ENCODE measurements around the gene CCDC81. TPM values are rescaled to one million over a fixed set of nuclear protein-coding genes. Genes with fewer than 3 reads are reported as not detected.

CCDC81 gene
- total and polyA plus RNA-seq, 2 of the 4 experiments (the other 2 are of a cell fraction), result 3.1 to 6.5 TPM

DNA sequence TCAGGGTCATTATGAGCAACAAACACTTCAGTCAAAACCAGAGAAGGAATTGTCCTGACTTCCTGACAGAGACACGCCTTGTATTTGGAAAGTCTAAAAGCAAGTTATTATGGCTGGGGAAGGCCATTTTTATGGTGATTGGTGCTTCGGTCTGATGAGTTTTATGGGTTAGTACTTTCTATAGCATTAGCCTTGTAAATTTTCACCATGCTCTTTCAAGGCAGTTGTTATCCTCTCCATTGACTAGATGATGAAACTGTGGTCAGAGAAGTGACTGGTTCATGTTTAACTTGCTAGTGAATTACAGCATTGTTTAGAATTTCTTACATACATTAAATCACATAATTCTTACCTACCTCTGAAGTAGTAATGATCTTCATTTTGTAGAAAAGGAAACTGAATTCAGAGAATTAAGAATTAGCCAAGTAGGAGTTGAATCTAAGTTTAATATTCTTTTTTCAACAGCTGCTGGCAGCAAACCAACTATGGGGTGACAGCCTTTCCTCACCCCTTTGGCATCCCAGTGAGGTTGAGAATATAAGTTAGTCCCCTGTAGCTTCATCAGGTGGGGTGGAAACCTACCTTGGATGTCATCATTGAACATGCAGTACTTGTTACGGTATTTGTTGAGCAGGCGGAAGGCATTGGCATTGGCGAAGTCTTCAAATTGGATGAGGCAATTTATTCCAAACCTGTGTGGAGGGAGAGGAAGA lies 90.0 kb downstream of the CCDC81 start:
- intact Hi-C loops (cut with micrococcal nuclease) (loop anchor here (5.0 kb wide), 1 partner anchor 53 kb away; no protein-coding TSS in a partner anchor), dilution Hi-C loops (cut with HindIII; ENCODE audit: low sequenced_read_pairs, unreplicated experiment) (no loop called here), in situ Hi-C loops (cut with MboI; ENCODE audit: low sequenced_read_pairs) (no loop called here)
- Histone ChIP-seq H2BK20ac (ENCODE audit: low read depth, low read length) (peak overlapping the region; percentile 45), H2BK5ac (ENCODE audit: low read depth, low read length, poor library complexity, severe bottlenecking) (no peak overlapping the region), H3K14ac (replicated peaks; ENCODE audit: low read depth, low read length) (no peak overlapping the region; the same call in 1 of the 2 replicates), H3K4ac (ENCODE audit: low read depth, low read length) (no peak overlapping the region), H3K56ac (ENCODE audit: extremely low read depth, insufficient read depth, low read length) (no peak overlapping the region), H3K79me1 (ENCODE audit: low read depth in 1 of 2, low read length in 2 of 2) (peaks cover 0 to 2% of the 10 kb centered on the region in 2 experiments; a peak in 1 of 4 replicates), H2AK9ac (replicated peaks; ENCODE audit: low read depth, low read length, poor library complexity) (no peak overlapping the region), H3K4me2 (ENCODE audit: low read depth, low read length) (no peak overlapping the region), H3K9me1 (ENCODE audit: insufficient read depth, low read length) (peaks cover 12% of the 10 kb centered on the region), H4K91ac (ENCODE audit: insufficient read depth, low read depth, low read length) (no peak overlapping the region), H3K23ac (ENCODE audit: low read depth, low read length) (0 out of 2 replicates have a peak overlapping the region, but pooled peaks have one; percentile 26), H3K27me3 (ENCODE audit: control insufficient read depth, insufficient read depth, low read length) (no peaks in the 10 kb centered on the region), H4K8ac (ENCODE audit: low read depth in 2 of 2, low read length in 2 of 2) (no peak overlapping the region), H3K18ac (ENCODE audit: low read depth, low read length) (no peak overlapping the region), H3K27ac (ENCODE audit: insufficient read depth, low read length) (no peak overlapping the region), H3K36me3 (ENCODE audit: control insufficient read depth, insufficient read depth, low read length) (no peaks in the 10 kb centered on the region), H3K4me1 (ENCODE audit: control insufficient read depth, insufficient read depth, low read length) (peaks cover 10% of the 10 kb centered on the region), H2AFZ (replicated peaks; ENCODE audit: low read length, poor library complexity) (no peak overlapping the region), H3K9ac (ENCODE audit: low read depth, low read length) (no peak overlapping the region), H3K9me3 (ENCODE audit: control insufficient read depth, insufficient read depth, low read length) (no peaks in the 10 kb centered on the region), H2AK5ac (ENCODE audit: low read depth, low read length) (0 out of 2 replicates have a peak overlapping the region, but pooled peaks have one; percentile 35), H4K20me1 (ENCODE audit: insufficient read depth, low read length) (no peaks in the 10 kb centered on the region), H2BK15ac (ENCODE audit: low read depth, low read length) (0 out of 3 replicates have a peak overlapping the region, but pooled peaks have one; percentile 59), H2BK120ac (ENCODE audit: low read depth, low read length) (0 out of 2 replicates have a peak overlapping the region, but pooled peaks have one; percentile 11), H3K4me3 (ENCODE audit: insufficient read depth, low read depth, low read length) (no peak overlapping the region), H4K5ac (ENCODE audit: low read depth, low read length) (no peak overlapping the region)
- BruUV-seq (replicated peaks), result no TSS peak
- ATAC-seq (ENCODE audit: low read depth) (no peak), DNase-seq (no peak)
- CTCF ChIA-PET, result no interaction called here
- WGBS, 2 experiments (ENCODE audit: extremely low coverage in 2 of 2, insufficient read length in 1 of 2), result 100% methylated on average over 3 of the region's 5 CpGs; no CpG with 5 or more reads in 1 of the 2 experiments
- POLR2A ChIA-PET (ENCODE audit: unreplicated experiment), result interaction anchor here (0.5 kb wide), 1 partner anchor 350 kb away, joined by 3 read pairs; no protein-coding TSS in a partner anchor
- TF ChIP-seq CEBPB (IDR thresholded peaks at IDR 0.05; ENCODE audit: low read depth, low read length), result no peak
- no peak for TF ChIP-seq MAFK (IDR thresholded peaks at IDR 0.05; ENCODE audit: low read depth, low read length)
- TF ChIP-seq RAD21 (IDR thresholded peaks at IDR 0.05; ENCODE audit: low read length), result no peak
- no peak for TF ChIP-seq BHLHE40 (IDR thresholded peaks at IDR 0.05; ENCODE audit: low read depth, low read length)
- no peak for TF ChIP-seq MAZ (IDR thresholded peaks at IDR 0.05; ENCODE audit: borderline replicate concordance, low read depth, low read length)
- no peak for TF ChIP-seq FOS (IDR thresholded peaks at IDR 0.05; ENCODE audit: low read depth, low read length)
- TF ChIP-seq POLR2A (IDR thresholded peaks at IDR 0.05; ENCODE audit: low read depth, low read length), result no peak
